ENCODE measurements around the gene HACD2.

GRCh38 chr3:123446610-123447109 lies 138.2 kb downstream of the HACD2 start:
- no peak for TF ChIP-seq CTCF (IDR thresholded peaks at IDR 0.05; ENCODE audit: insufficient read depth, low read depth, low read length)
- no peak for TF ChIP-seq EZH2 (IDR thresholded peaks at IDR 0.05; ENCODE audit: insufficient read depth, low read length)
